ENCODE results near the gene CHD1. TPM values are rescaled to one million over a fixed set of nuclear protein-coding genes. Genes with fewer than 3 reads are reported as not detected.
"Not testable (repeated sequence)": the region's sequence is repeated elsewhere in the genome, so short reads cannot be mapped to it uniquely, and the experiment has no call there.

Gene CHD1
- 10 to 100 TPM; 60.0 to 75.4 (median 63.9) TPM for total RNA-seq

GRCh38 chr5:98928873-98929709 is at the start of gene CHD1:
CHD1 (minus strand) TSS chr5:98929007; CDS start chr5:98926386, 2,621 bp downstream.
- H3K9me3 Mint-ChIP-seq, result no peaks in the 10 kb centered on the region
- H3K4me3 Mint-ChIP-seq, result peak within 1 kb of the TSS; percentile 98
- H3K27me3 Mint-ChIP-seq (ENCODE audit: low read depth), result no peaks in the 10 kb centered on the region
- ATAC-seq, result peak; percentile 72 to 74
- H3K36me3 Mint-ChIP-seq (ENCODE audit: insufficient read depth), result peaks cover 13% of the 10 kb centered on the region
- DNase-seq, result peak; percentile 94
- peaks cover 66% of the 10 kb centered on the region for H3K4me1 Mint-ChIP-seq (ENCODE audit: low read depth)

GRCh38 chr5:98978528-98978927 is 49.7 kb upstream of the CHD1 start:
- ATAC-seq, result no peak
- no peaks in the 10 kb centered on the region for H3K36me3 Mint-ChIP-seq (ENCODE audit: insufficient read depth)
- no peak overlapping the region for H3K4me3 Mint-ChIP-seq
- H3K9me3 Mint-ChIP-seq, result no peaks in the 10 kb centered on the region
- DNase-seq, result no peak
- H3K4me1 Mint-ChIP-seq (ENCODE audit: low read depth), result peaks cover 18% of the 10 kb centered on the region
- H3K27me3 Mint-ChIP-seq (ENCODE audit: low read depth), result no peaks in the 10 kb centered on the region

DNA sequence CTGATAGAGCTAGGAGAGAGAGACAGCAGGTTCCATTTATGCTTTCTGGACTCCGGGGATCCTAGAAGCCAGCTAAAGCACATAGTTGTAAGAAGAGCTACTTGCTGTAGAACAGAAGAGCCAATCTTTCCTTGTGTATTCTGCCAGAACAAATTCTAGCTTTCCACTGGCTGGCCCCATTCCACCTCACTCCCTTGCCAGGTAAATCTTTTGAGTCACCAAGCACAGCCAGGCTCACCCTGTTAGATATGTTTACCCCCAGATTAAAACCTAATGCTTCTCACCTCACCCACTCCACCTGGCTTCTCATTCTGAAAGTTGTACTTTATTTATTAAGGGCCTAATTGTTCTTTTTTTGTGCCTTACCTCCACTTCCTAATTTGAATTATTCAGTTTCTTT is 48.9 kb upstream of the CHD1 start:
- H3K36me3 Mint-ChIP-seq (ENCODE audit: insufficient read depth), result no peaks in the 10 kb centered on the region
- no peaks in the 10 kb centered on the region for H3K27me3 Mint-ChIP-seq (ENCODE audit: low read depth)
- H3K4me3 Mint-ChIP-seq, result no peak overlapping the region
- no peaks in the 10 kb centered on the region for H3K9me3 Mint-ChIP-seq
- no peak for DNase-seq
- no peak for ATAC-seq
- H3K4me1 Mint-ChIP-seq (ENCODE audit: low read depth), result peaks cover 18% of the 10 kb centered on the region

DNA sequence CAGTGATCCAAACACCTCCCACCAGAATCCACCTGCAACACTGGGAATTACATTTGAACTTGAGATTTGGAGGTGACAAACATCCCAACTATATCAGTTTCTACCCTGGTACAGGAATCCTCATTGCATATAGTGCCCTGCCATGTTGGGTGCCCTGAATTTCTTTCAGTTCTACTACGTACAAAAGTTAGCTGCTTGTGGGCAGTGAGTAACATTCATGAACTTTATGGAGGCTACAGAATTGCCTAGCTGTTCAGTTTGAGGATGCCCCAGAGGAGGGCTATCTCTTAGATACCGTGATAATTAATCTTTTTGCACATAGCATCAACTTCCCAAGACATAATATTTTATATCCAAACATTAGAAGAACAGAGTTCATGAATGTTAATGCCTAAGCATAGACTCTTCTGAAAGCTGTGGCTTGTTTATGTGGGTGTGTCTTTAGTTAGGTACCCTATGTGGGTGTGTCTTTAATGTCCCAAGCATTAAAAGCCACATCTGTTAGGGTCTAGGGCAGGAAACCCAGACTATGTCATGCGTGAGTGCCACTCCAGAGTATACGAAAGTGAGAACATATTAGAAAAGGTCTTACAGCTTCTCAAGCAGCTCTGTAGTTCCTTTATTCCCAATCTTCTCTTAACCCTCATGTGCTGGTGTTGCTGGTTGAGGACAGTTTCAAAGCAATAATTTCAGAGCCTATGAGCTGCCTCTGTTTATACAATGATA is 47.0 kb upstream of the CHD1 start:
- ATAC-seq (peak in 1 of 2 donors; percentile 21), DNase-seq (no peak)
- peaks cover 18% of the 10 kb centered on the region for H3K4me1 Mint-ChIP-seq (ENCODE audit: low read depth)
- H3K4me3 Mint-ChIP-seq, result no peak overlapping the region
- no peaks in the 10 kb centered on the region for H3K36me3 Mint-ChIP-seq (ENCODE audit: insufficient read depth)
- no peaks in the 10 kb centered on the region for H3K9me3 Mint-ChIP-seq
- H3K27me3 Mint-ChIP-seq (ENCODE audit: low read depth), result no peaks in the 10 kb centered on the region

DNA sequence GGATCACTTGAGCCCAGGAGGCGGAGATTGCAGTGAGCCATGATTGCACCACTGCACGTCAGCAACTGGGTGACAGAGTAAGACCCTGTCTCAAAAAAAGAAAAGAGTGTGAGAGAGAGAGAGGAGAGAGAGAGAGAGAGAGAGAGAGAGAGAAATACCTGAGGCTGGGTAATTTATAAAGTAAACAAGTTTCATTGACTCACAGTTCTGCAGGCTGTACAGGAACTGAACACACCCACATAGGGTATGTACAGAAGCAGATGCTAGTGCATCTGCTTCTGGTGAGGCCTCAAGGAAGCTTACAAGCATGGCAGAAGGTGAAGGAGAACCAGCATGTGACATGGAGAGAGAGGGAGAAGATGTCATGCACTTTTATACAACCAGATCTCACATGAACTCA is 46.4 kb upstream of the CHD1 start:
- Mint-ChIP-seq H3K9me3 (no peaks in the 10 kb centered on the region), H3K4me3 (no peak overlapping the region), H3K4me1 (ENCODE audit: low read depth) (peaks cover 18% of the 10 kb centered on the region), H3K36me3 (ENCODE audit: insufficient read depth) (no peaks in the 10 kb centered on the region), H3K27me3 (ENCODE audit: low read depth) (no peaks in the 10 kb centered on the region)
- no peak for DNase-seq
- ATAC-seq, result peak; percentile 40 to 70

GRCh38 chr5:98969400-98969799 is 40.6 kb upstream of the CHD1 start:
- no peak for DNase-seq

DNA sequence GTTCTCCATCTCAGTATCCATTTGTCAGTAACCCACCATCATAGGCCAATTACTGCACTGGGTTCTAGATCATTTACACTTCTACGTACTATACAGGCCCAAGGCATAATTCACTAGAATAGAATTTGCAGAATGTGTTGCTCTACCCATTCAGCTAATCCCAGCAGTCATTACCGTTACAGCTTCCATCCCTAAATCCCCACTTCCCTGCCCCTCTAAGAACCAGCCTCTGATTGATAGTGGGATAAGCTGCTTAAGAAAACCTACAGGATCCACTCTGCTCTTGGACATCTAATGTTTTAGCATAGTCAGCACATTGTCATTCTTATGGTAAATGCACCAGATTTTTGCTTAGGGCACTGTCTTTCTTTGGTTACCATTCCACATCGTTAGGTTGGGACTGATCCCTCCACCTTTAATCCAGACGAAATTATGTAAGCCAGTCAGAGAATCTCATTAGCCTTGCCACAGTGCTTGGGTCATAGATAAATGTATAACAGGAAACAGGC is 39.3 kb upstream of the CHD1 start:
- no peak for ATAC-seq
- H3K9me3 Mint-ChIP-seq, result peaks cover 10% of the 10 kb centered on the region

More at GRCh38 chr5:98969400-98969799, 40.6 kb upstream of the CHD1 start:
- ATAC-seq, result no peak
- Mint-ChIP-seq H3K4me1 (ENCODE audit: low read depth) (no peaks in the 10 kb centered on the region), H3K36me3 (ENCODE audit: insufficient read depth) (no peaks in the 10 kb centered on the region), H3K27me3 (ENCODE audit: low read depth) (no peaks in the 10 kb centered on the region), H3K9me3 (peaks cover 10% of the 10 kb centered on the region), H3K4me3 (no peak overlapping the region)

DNA sequence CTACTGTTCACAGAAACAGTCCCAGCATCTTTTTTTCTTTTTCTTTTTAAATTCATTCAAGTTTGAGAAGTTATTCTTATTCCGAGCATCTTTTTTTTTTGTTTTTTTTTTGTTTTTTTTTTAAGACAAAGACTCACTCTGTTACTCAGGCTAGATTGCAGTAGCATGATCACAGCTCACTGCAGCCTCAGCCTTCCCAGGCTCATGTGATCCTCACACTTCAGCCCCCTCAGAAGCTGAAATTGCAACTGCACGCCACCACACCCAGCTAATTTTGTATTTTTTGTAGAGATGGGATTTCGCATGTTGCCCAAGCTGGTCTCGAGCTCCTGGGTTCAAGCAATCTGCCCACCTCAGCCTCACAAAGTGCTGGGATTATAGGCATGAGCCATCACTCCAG is 36.4 kb upstream of the CHD1 start:
- ATAC-seq (no peak), DNase-seq (no peak)
- H3K27me3 Mint-ChIP-seq (ENCODE audit: low read depth), result no peaks in the 10 kb centered on the region
- no peaks in the 10 kb centered on the region for H3K36me3 Mint-ChIP-seq (ENCODE audit: insufficient read depth)
- H3K4me1 Mint-ChIP-seq (ENCODE audit: low read depth), result no peaks in the 10 kb centered on the region
- H3K9me3 Mint-ChIP-seq, result peaks cover 10% of the 10 kb centered on the region
- no peak overlapping the region for H3K4me3 Mint-ChIP-seq

More for the DNA sequence above, 39.3 kb upstream of the CHD1 start:
- no peak overlapping the region for H3K4me3 Mint-ChIP-seq
- no peaks in the 10 kb centered on the region for H3K4me1 Mint-ChIP-seq (ENCODE audit: low read depth)
- H3K27me3 Mint-ChIP-seq (ENCODE audit: low read depth), result no peaks in the 10 kb centered on the region
- DNase-seq, result no peak
- no peaks in the 10 kb centered on the region for H3K36me3 Mint-ChIP-seq (ENCODE audit: insufficient read depth)

DNA sequence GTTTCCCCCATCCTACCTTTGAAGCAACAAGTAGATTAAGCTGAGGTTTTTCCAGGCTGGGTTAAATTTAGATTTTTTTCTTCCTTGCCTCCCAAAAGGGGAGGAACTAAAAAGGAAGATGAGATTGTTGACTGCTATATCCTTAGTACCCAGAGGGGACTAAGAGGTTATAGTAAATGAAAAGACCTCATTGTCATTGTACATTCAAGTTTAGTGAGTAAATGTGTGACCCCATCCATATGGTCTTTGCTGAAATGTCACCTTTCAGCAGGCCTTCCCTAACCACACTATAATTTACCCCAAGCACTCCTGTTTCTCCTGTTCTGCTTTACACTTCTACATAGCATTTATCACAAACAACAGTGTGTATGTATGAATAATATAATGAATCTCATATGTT is 35.8 kb upstream of the CHD1 start:
- H3K4me1 Mint-ChIP-seq (ENCODE audit: low read depth), result no peaks in the 10 kb centered on the region
- H3K36me3 Mint-ChIP-seq (ENCODE audit: insufficient read depth), result no peaks in the 10 kb centered on the region
- DNase-seq, result no peak
- ATAC-seq, result no peak
- no peaks in the 10 kb centered on the region for H3K27me3 Mint-ChIP-seq (ENCODE audit: low read depth)
- peaks cover 10% of the 10 kb centered on the region for H3K9me3 Mint-ChIP-seq
- H3K4me3 Mint-ChIP-seq, result no peak overlapping the region

- no peaks in the 10 kb centered on the region for H3K36me3 Mint-ChIP-seq (ENCODE audit: insufficient read depth)
- H3K27me3 Mint-ChIP-seq (ENCODE audit: low read depth), result no peaks in the 10 kb centered on the region
Measured at GRCh38 chr5:98963019-98963418, 34.2 kb upstream of the CHD1 start.

DNA sequence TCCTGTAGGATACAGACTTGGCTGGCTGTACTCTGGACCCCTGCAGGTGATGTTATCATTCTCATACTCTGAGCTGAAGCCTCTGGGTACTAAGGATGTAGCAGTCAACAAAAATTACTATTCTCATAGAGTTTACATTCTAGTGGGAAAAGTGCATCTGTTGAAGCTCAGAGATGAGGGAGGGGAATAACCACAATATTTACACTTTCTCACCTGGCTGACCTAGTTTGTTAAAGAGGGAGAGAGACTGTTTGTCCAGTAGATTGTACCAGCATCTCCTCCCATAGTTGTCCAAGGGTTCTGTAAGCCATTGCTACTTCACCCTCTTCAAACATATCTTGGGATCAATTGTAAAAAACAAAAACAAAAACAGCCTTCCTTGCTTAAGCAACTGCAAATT is 33.8 kb upstream of the CHD1 start:
- H3K4me1 Mint-ChIP-seq (ENCODE audit: low read depth), result no peaks in the 10 kb centered on the region
- H3K9me3 Mint-ChIP-seq, result peaks cover 9% of the 10 kb centered on the region
- DNase-seq (no peak), ATAC-seq (no peak)
- H3K36me3 Mint-ChIP-seq (ENCODE audit: insufficient read depth), result no peaks in the 10 kb centered on the region
- no peak overlapping the region for H3K4me3 Mint-ChIP-seq
- H3K27me3 Mint-ChIP-seq (ENCODE audit: low read depth), result no peaks in the 10 kb centered on the region

More at GRCh38 chr5:98963019-98963418, 34.2 kb upstream of the CHD1 start:
- no peak for DNase-seq
- Mint-ChIP-seq H3K9me3 (peaks cover 10% of the 10 kb centered on the region), H3K4me3 (no peak overlapping the region), H3K4me1 (ENCODE audit: low read depth) (no peaks in the 10 kb centered on the region)
- ATAC-seq, result no peak

- H3K4me1 Mint-ChIP-seq (ENCODE audit: low read depth), result no peaks in the 10 kb centered on the region
- no peak overlapping the region for H3K4me3 Mint-ChIP-seq
- ATAC-seq (no peak), DNase-seq (no peak)
- H3K36me3 Mint-ChIP-seq (ENCODE audit: insufficient read depth), result no peaks in the 10 kb centered on the region
- H3K27me3 Mint-ChIP-seq (ENCODE audit: low read depth), result no peaks in the 10 kb centered on the region
- H3K9me3 Mint-ChIP-seq, result peaks cover 2% of the 10 kb centered on the region
Measured at GRCh38 chr5:98961665-98962344, 33.0 kb upstream of the CHD1 start.

DNA sequence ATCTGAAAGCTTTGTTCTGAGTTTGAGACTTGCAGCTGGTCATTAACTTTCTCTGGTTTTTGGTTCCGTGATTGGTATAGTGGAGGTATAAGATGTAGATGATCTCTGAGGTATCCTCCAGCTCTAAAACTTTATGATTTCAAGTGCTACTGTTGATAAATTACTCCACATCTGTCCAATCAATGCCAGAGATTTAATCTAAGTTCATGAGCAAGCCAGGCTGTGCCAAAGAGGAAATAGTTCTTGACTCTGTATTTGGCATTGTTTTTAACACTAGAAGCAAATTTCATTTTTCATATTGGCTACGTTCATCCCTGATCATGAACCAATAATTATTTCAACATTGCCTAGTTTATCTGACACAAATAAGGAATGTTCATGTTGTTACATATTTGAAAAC is 28.5 kb upstream of the CHD1 start:
- ATAC-seq (no peak), DNase-seq (no peak)
- no peak overlapping the region for H3K4me3 Mint-ChIP-seq
- H3K36me3 Mint-ChIP-seq (ENCODE audit: insufficient read depth), result no peaks in the 10 kb centered on the region
- H3K4me1 Mint-ChIP-seq (ENCODE audit: low read depth), result no peaks in the 10 kb centered on the region
- no peaks in the 10 kb centered on the region for H3K9me3 Mint-ChIP-seq
- H3K27me3 Mint-ChIP-seq (ENCODE audit: low read depth), result no peaks in the 10 kb centered on the region

- not testable (repeated sequence) for DNase-seq; H3K36me3 Mint-ChIP-seq (ENCODE audit: insufficient read depth); H3K27me3 Mint-ChIP-seq (ENCODE audit: low read depth); H3K9me3 Mint-ChIP-seq; H3K4me1 Mint-ChIP-seq (ENCODE audit: low read depth); ATAC-seq; H3K4me3 Mint-ChIP-seq
Measured at GRCh38 chr5:98955888-98956287, 27.1 kb upstream of the CHD1 start.

Measured in activated T-cell treated with anti-CD3 and anti-CD28 coated beads, Interleukin-2, amount 50 U/mL, for 4 hours (primary cell).